ENCODE data around the gene AKT1. TPM values are rescaled to one million over a fixed set of nuclear protein-coding genes. Genes with fewer than 3 reads are reported as not detected.
A peak's percentile ranks its signal among the peaks of the same experiment; 100 is the strongest.
"Not testable (repeated sequence)": the region's sequence is repeated elsewhere in the genome, so short reads cannot be mapped to it uniquely, and the experiment has no call there.

Gene AKT1
- total RNA-seq, 1 donor from 2014 or later = 133 TPM

DNA sequence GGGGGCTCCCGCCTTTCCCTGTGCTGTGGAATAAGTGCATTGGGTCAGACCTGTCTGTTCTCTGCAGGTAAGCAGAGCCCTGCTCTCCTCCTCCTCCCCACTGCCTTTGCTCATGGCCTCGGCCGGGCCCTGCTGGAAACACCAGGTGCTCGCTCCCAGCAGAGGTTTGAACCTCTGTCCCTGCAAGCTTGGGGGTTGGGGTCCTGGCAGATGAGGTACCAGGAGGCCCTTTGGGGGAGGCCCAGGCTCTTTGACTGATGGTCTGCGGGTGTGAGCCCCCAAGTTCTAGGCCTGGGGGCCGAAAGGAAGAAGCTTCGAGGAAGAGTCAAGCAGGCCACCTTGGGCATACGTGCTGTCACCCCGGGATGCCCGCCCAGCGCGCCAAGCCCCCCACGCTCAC, 47.5 kb upstream of the AKT1 start:
- TF ChIP-seq, protein P1, sequence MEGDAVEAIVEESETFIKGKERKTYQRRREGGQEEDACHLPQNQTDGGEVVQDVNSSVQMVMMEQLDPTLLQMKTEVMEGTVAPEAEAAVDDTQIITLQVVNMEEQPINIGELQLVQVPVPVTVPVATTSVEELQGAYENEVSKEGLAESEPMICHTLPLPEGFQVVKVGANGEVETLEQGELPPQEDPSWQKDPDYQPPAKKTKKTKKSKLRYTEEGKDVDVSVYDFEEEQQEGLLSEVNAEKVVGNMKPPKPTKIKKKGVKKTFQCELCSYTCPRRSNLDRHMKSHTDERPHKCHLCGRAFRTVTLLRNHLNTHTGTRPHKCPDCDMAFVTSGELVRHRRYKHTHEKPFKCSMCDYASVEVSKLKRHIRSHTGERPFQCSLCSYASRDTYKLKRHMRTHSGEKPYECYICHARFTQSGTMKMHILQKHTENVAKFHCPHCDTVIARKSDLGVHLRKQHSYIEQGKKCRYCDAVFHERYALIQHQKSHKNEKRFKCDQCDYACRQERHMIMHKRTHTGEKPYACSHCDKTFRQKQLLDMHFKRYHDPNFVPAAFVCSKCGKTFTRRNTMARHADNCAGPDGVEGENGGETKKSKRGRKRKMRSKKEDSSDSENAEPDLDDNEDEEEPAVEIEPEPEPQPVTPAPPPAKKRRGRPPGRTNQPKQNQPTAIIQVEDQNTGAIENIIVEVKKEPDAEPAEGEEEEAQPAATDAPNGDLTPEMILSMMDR (IDR thresholded peaks at IDR 0.05; ENCODE audit: unreplicated experiment) = no peak
- Mint-ChIP-seq H3K27me3 (ENCODE audit: unreplicated experiment) (peaks cover 2% of the 10 kb centered on the region), H3K9me3 (ENCODE audit: unreplicated experiment) (no peaks in the 10 kb centered on the region), H3K36me3 (ENCODE audit: low read depth, unreplicated experiment) (no peaks in the 10 kb centered on the region), H3K4me1 (ENCODE audit: unreplicated experiment) (no peaks in the 10 kb centered on the region), H3K4me3 (ENCODE audit: unreplicated experiment) (no peak overlapping the region), H3K27ac (ENCODE audit: unreplicated experiment) (no peak overlapping the region)
- no peak for DNase-seq (ENCODE audit: low spot score)

- H3K36me3 Mint-ChIP-seq (ENCODE audit: low read depth, unreplicated experiment) = no peaks in the 10 kb centered on the region
- TF ChIP-seq, protein P1 (IDR thresholded peaks at IDR 0.05; ENCODE audit: unreplicated experiment) = no peak
- H3K9me3 Mint-ChIP-seq (ENCODE audit: unreplicated experiment) = no peaks in the 10 kb centered on the region
- H3K27ac Mint-ChIP-seq (ENCODE audit: unreplicated experiment) = no peak overlapping the region
- H3K27me3 Mint-ChIP-seq (ENCODE audit: unreplicated experiment) = peaks cover 4% of the 10 kb centered on the region
- H3K4me3 Mint-ChIP-seq (ENCODE audit: unreplicated experiment) = no peak overlapping the region
- no peak for DNase-seq (ENCODE audit: low spot score)
- H3K4me1 Mint-ChIP-seq (ENCODE audit: unreplicated experiment) = no peaks in the 10 kb centered on the region
Measured at GRCh38 chr14:104841730-104842129, 46.2 kb upstream of the AKT1 start.

DNA sequence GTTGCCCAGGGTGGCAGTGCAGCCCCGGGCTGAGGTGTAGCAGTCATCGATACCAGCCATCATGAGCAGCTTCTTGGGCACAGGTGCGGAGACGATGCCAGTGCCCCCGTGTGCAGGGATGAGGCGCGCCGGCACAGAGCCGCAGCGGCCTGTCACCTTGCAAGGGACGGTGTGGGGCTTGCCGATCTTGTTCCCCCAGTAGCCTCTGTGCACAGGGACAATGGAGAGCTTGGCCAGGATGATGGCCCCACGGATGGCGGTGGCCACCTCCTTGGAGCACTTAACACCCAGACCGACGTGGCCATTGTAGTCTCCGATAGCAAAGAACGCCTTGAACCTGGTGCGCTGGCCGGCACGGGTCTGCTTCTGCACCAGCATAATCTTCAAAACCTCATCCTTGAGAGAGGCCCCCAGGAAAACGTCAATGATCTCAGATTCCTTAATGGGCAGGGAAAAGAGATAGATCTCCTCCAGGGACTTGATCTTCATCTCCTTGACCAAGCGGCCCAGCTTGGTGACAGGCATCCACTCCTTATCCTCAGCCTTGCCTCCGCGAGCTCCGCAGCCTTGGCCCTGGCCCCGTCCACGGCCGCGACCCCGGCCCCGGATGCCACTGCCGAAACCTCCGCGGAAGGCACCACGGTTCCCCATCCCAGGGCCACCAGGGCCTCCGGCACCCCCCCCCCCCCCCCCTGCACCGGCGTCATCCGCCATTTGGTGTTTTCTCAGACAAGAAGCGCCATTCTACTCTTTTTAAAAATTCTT, 40.8 kb upstream of the AKT1 start:
- not testable (repeated sequence) for H3K9me3 Mint-ChIP-seq (ENCODE audit: unreplicated experiment); H3K27me3 Mint-ChIP-seq (ENCODE audit: unreplicated experiment); H3K27ac Mint-ChIP-seq (ENCODE audit: unreplicated experiment); H3K36me3 Mint-ChIP-seq (ENCODE audit: low read depth, unreplicated experiment); H3K4me1 Mint-ChIP-seq (ENCODE audit: unreplicated experiment); DNase-seq (ENCODE audit: low spot score); H3K4me3 Mint-ChIP-seq (ENCODE audit: unreplicated experiment)

- H3K27ac Mint-ChIP-seq (ENCODE audit: unreplicated experiment) = no peak overlapping the region
- H3K4me1 Mint-ChIP-seq (ENCODE audit: unreplicated experiment) = peaks cover 3% of the 10 kb centered on the region
- no peak overlapping the region for H3K4me3 Mint-ChIP-seq (ENCODE audit: unreplicated experiment)
- no peak for DNase-seq (ENCODE audit: low spot score)
- no peaks in the 10 kb centered on the region for H3K9me3 Mint-ChIP-seq (ENCODE audit: unreplicated experiment)
- TF ChIP-seq, protein P1 (IDR thresholded peaks at IDR 0.05; ENCODE audit: unreplicated experiment) = no peak
- H3K36me3 Mint-ChIP-seq (ENCODE audit: low read depth, unreplicated experiment) = no peaks in the 10 kb centered on the region
- H3K27me3 Mint-ChIP-seq (ENCODE audit: unreplicated experiment) = peaks cover 8% of the 10 kb centered on the region
Measured at GRCh38 chr14:104830781-104831180, 35.2 kb upstream of the AKT1 start.

- TF ChIP-seq, protein P1 (IDR thresholded peaks at IDR 0.05; ENCODE audit: unreplicated experiment) = peak; percentile 61
- peak; percentile 77 for DNase-seq (ENCODE audit: low spot score)
- H3K27me3 Mint-ChIP-seq (ENCODE audit: unreplicated experiment) = peaks cover 24% of the 10 kb centered on the region
- H3K9me3 Mint-ChIP-seq (ENCODE audit: unreplicated experiment) = no peaks in the 10 kb centered on the region
- no peak overlapping the region for H3K27ac Mint-ChIP-seq (ENCODE audit: unreplicated experiment)
- H3K4me1 Mint-ChIP-seq (ENCODE audit: unreplicated experiment) = peaks cover 7% of the 10 kb centered on the region
- peak overlapping the region; percentile 84 for H3K4me3 Mint-ChIP-seq (ENCODE audit: unreplicated experiment)
- H3K36me3 Mint-ChIP-seq (ENCODE audit: low read depth, unreplicated experiment) = peaks cover 13% of the 10 kb centered on the region
Measured at GRCh38 chr14:104827177-104828055, 31.9 kb upstream of the AKT1 start.

Measured in endothelial cell (in vitro differentiated cells).